ENCODE results near the gene CHAF1A.

CHAF1A gene

DNA sequence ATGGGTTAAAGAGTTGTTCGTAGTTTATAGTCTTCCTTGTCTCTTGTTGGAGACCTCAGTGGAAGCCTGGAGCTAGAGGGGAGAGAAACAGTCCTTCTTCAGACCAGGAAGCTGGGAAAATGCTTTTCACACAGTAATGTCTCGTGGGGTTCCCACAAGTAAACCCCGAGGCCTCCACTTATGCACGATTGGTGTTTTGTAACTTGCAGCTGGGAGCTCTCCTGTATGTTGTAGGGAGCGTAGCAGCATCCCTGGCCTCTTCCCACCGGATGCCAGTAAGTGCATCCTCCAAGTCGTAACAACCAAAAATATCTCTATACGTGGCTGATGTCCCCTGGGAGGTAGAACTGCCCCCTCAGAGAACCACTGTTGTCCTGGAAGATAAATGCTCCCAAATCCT is 3.5 kb downstream of the CHAF1A start:
- no peaks in the 10 kb centered on the region for H3K9me3 ChIP-seq (ENCODE audit: control insufficient read depth, insufficient read depth, low read depth, low read length)
- H3K36me3 ChIP-seq (ENCODE audit: control insufficient read depth in 2 of 2, insufficient read depth in 1 of 2, low read length in 2 of 2): peaks cover 39 to 63% of the 10 kb centered on the region in 2 experiments
- H3K4me3 ChIP-seq (ENCODE audit: low read depth, low read length): no peak overlapping the region
- H3K27ac ChIP-seq (ENCODE audit: extremely low read depth, low read depth, low read length): no peak overlapping the region
- ChIA-PET CTCF (interaction anchor here (0.6 to 0.7 kb wide), 3 partner anchors 9 to 434 kb away, joined by 3 to 6 read pairs (median 3); no protein-coding TSS in a partner anchor), POLR2A (interaction anchor here (2.4 kb wide), 1 partner anchor 10 kb away, joined by 9 read pairs; no protein-coding TSS in a partner anchor)
- TF ChIP-seq GLIS1 (tag by site-specific recombination; IDR thresholded peaks at IDR 0.05) (peak; percentile 46), ZNF335 (tag by site-specific recombination; conservative IDR thresholded peaks at IDR 0.05) (no peak)
- no peaks in the 10 kb centered on the region for H3K4me1 ChIP-seq (ENCODE audit: control insufficient read depth, insufficient read depth, low read length)

- Histone ChIP-seq H3K9me3 (ENCODE audit: control insufficient read depth, insufficient read depth, low read depth, low read length) (no peaks in the 10 kb centered on the region), H3K4me1 (ENCODE audit: control insufficient read depth, insufficient read depth, low read length) (no peaks in the 10 kb centered on the region), H3K4me3 (ENCODE audit: low read depth, low read length) (no peak overlapping the region), H3K27ac (ENCODE audit: extremely low read depth, low read depth, low read length) (no peak overlapping the region), H3K36me3 (ENCODE audit: control insufficient read depth in 2 of 2, insufficient read depth in 1 of 2, low read length in 2 of 2) (peaks cover 45 to 70% of the 10 kb centered on the region in 2 experiments)
- ChIA-PET POLR2A (interaction anchor here (2.4 kb wide), 1 partner anchor 9 kb away, joined by 9 read pairs; no protein-coding TSS in a partner anchor), CTCF (interaction anchor here (0.7 kb wide), 1 partner anchor 10 kb away, joined by 3 read pairs; no protein-coding TSS in a partner anchor)
- no peak for TF ChIP-seq ZNF791 (tag by site-specific recombination; IDR thresholded peaks at IDR 0.05)
- no peak for TF ChIP-seq ZNF561 (tag by site-specific recombination; IDR thresholded peaks at IDR 0.05; ENCODE audit: borderline replicate concordance)
- TF ChIP-seq ZNF266 (tag by site-specific recombination; IDR thresholded peaks at IDR 0.05; ENCODE audit: low read depth): no peak
- no peak for TF ChIP-seq ZNF76 (tag by site-specific recombination; IDR thresholded peaks at IDR 0.05; ENCODE audit: borderline replicate concordance, low read depth)
- TF ChIP-seq ZNF239 (tag by site-specific recombination; IDR thresholded peaks at IDR 0.05): no peak
- TF ChIP-seq, protein P1, sequence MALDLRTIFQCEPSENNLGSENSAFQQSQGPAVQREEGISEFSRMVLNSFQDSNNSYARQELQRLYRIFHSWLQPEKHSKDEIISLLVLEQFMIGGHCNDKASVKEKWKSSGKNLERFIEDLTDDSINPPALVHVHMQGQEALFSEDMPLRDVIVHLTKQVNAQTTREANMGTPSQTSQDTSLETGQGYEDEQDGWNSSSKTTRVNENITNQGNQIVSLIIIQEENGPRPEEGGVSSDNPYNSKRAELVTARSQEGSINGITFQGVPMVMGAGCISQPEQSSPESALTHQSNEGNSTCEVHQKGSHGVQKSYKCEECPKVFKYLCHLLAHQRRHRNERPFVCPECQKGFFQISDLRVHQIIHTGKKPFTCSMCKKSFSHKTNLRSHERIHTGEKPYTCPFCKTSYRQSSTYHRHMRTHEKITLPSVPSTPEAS (tag by site-specific recombination; IDR thresholded peaks at IDR 0.05): no peak
- no peak for TF ChIP-seq ZNF776 (tag by site-specific recombination; IDR thresholded peaks at IDR 0.05; ENCODE audit: borderline replicate concordance)
- TF ChIP-seq ZNF157 (tag by site-specific recombination; IDR thresholded peaks at IDR 0.05): no peak
- no peak for TF ChIP-seq ZNF677 (tag by site-specific recombination; IDR thresholded peaks at IDR 0.05)
- no peak for TF ChIP-seq IKZF3 (tag by site-specific recombination; IDR thresholded peaks at IDR 0.05)
- no peak for TF ChIP-seq ZNF248 (tag by site-specific recombination; IDR thresholded peaks at IDR 0.05)
- no peak for TF ChIP-seq ZBTB11 (tag by site-specific recombination; conservative IDR thresholded peaks at IDR 0.05; ENCODE audit: low read depth)
These were observed 4.2 kb downstream of the CHAF1A start for GRCh38 chr19:4406626-4407025.

- ChIA-PET POLR2A (no interaction called here), CTCF (interaction anchor here (5.9 kb wide), 1 partner anchor 8 kb away, joined by 27 read pairs; the partner anchor contains the start of genes CHAF1A and SH3GL1)
- peaks cover 6% of the 10 kb centered on the region for H3K4me1 ChIP-seq (ENCODE audit: control insufficient read depth, insufficient read depth, low read length)
- no peaks in the 10 kb centered on the region for H3K9me3 ChIP-seq (ENCODE audit: control insufficient read depth, insufficient read depth, low read depth, low read length)
- H3K4me3 ChIP-seq (ENCODE audit: low read depth, low read length): no peak overlapping the region
- TF ChIP-seq ZNF624 (tag by site-specific recombination; IDR thresholded peaks at IDR 0.05) (no peak), ZNF341 (tag by site-specific recombination; IDR thresholded peaks at IDR 0.05; ENCODE audit: low read depth) (0 out of 2 replicates have a peak, but pooled peaks have one; percentile 38), ZNF311 (tag by site-specific recombination; IDR thresholded peaks at IDR 0.05; ENCODE audit: borderline replicate concordance) (no peak), SCRT1 (tag by site-specific recombination; IDR thresholded peaks at IDR 0.05; ENCODE audit: borderline replicate concordance) (no peak)
- TF ChIP-seq, protein P2, sequence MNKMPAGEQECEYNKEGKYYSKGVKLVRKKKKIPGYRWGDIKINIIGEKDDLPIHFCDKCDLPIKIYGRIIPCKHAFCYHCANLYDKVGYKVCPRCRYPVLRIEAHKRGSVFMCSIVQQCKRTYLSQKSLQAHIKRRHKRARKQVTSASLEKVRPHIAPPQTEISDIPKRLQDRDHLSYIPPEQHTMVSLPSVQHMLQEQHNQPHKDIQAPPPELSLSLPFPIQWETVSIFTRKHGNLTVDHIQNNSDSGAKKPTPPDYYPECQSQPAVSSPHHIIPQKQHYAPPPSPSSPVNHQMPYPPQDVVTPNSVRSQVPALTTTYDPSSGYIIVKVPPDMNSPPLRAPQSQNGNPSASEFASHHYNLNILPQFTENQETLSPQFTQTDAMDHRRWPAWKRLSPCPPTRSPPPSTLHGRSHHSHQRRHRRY (tag by site-specific recombination; IDR thresholded peaks at IDR 0.05): no peak
- peaks cover 64 to 89% of the 10 kb centered on the region in 2 experiments for H3K36me3 ChIP-seq (ENCODE audit: control insufficient read depth in 2 of 2, insufficient read depth in 1 of 2, low read length in 2 of 2)
- H3K27ac ChIP-seq (ENCODE audit: extremely low read depth, low read depth, low read length): no peak overlapping the region
These were observed 6.9 kb downstream of the CHAF1A start for GRCh38 chr19:4409123-4409933.

Measured in HEK293 (cell line).